K562 (cell line): Measurements from ENCODE around the gene HRH1. TPM values are rescaled to one million over a fixed set of nuclear protein-coding genes. Genes with fewer than 3 reads are reported as not detected.

Experiments used
- ATAC-seq: fragments of 200-7000 bp; cut with Tn5 transposase; 3 replicates; pipeline ENCODE4 v1.9.1; 2020; ENCODE audit warnings: moderate library complexity
- BruUV-seq: library from RNA; stranded (reverse); fragments of 400-500 nt; replicated peaks from 2 replicates; lab custom pipeline; 2021; lab: Mats Ljungman, UMichigan
- CTCF ChIA-PET: fragments of 300-600 bp; formaldehyde crosslinking; extraction: SDS; loops from one replicate; lab custom pipeline; 2021; ENCODE audit warnings: low intra/inter-chr PET ratio; lab: Yijun Ruan, JAX
- POLR2A ChIA-PET: fragments of 300-600, 350-650 bp; sonication (Branson Sonifier 250); formaldehyde crosslinking; extraction: SDS; loops from one replicate; lab custom pipeline; 2021; ENCODE audit warnings: antibody characterized with exemption, inconsistent platforms; lab: Yijun Ruan, JAX
- DNase-seq, 4 experiments: peaks; one replicate each; pipeline versions ENCODE4 v3.0.0 to v3.0.0-alpha.2; 2011 to 2018; ENCODE audit warnings: low spot score in 3 of 4, mixed read lengths in 3 of 4; ENCODE audit errors: extremely low read depth in 1 of 4
- FAIRE-seq: peaks from 2 replicates; lab custom pipeline; 2011; peaks lifted over from hg19 to GRCh38; lab: Jason Lieb, UNC
- H2AFZ ChIP-seq: 2 replicates; pipeline ENCODE4 v1.6.0; 2011; ENCODE audit warnings: low read depth, low read length, control low read depth, inconsistent platforms
- H3K27ac ChIP-seq: fragments of 200-600 bp; 3 replicates; pipeline ENCODE4 v1.8.0; 2011; ENCODE audit warnings: low read depth, mild to moderate bottlenecking, control low read depth, inconsistent platforms, low read length, moderate library complexity, mixed read lengths; ENCODE audit errors: extremely low read depth
- H3K27me3 ChIP-seq, 2 experiments: fragments of 300-600 bp in 1 of 2; 2 replicates in 1 of 2; 3 replicates in 1 of 2; pipeline versions ENCODE4 v1.6.0 to v1.8.0; 2011; ENCODE audit warnings: inconsistent platforms in 2 of 2, low read length in 2 of 2, mild to moderate bottlenecking in 1 of 2, mixed read lengths in 1 of 2, moderate library complexity in 1 of 2; ENCODE audit not compliant: control insufficient read depth in 2 of 2, insufficient read depth in 2 of 2
- H3K36me3 ChIP-seq: fragments of 300-600 bp; 3 replicates; pipeline ENCODE4 v1.8.0; 2011; ENCODE audit warnings: mild to moderate bottlenecking, low read length, inconsistent platforms; ENCODE audit not compliant: control insufficient read depth, insufficient read depth
- H3K4me1 ChIP-seq, 2 experiments: fragments of 200-600 bp in 1 of 2; replicated peaks in 1 of 2; 2 replicates in 1 of 2; 3 replicates in 1 of 2; pipeline versions ENCODE4 v1.5.1 to v1.8.0; 2011; ENCODE audit warnings: inconsistent platforms in 2 of 2, low read length in 2 of 2, mild to moderate bottlenecking in 1 of 2, mixed read lengths in 1 of 2, moderate library complexity in 1 of 2; ENCODE audit not compliant: control insufficient read depth in 2 of 2, insufficient read depth in 2 of 2
- H3K4me2 ChIP-seq: 2 replicates; pipeline ENCODE4 v1.6.1; 2011; ENCODE audit warnings: low read length, control low read depth, inconsistent platforms, mixed read lengths; ENCODE audit not compliant: insufficient read depth
- H3K4me3 ChIP-seq: fragments of 200-600 bp; sonication (generic), shearing (Covaris generic); 2 replicates; pipeline ENCODE4 v1.5.1; 2016; ENCODE audit warnings: control low read depth, inconsistent platforms
- H3K79me2 ChIP-seq: fragments of 200-600 bp; 3 replicates; pipeline ENCODE4 v1.8.0; 2011; ENCODE audit warnings: low read length, inconsistent platforms; ENCODE audit not compliant: control insufficient read depth, insufficient read depth
- H3K9ac ChIP-seq, 2 experiments: 2 replicates each; pipeline versions ENCODE4 v1.6.0 to v1.6.1; 2011; ENCODE audit warnings: low read depth in 2 of 2, low read length in 2 of 2, control low read depth in 1 of 2, inconsistent platforms in 1 of 2, mild to moderate bottlenecking in 1 of 2, mixed read lengths in 1 of 2; ENCODE audit not compliant: insufficient read depth in 1 of 2
- H3K9me1 ChIP-seq: one replicate; pipeline ENCODE4 v1.6.0; 2011; ENCODE audit warnings: inconsistent platforms, mild to moderate bottlenecking, low read length, moderate library complexity; ENCODE audit not compliant: control insufficient read depth, insufficient read depth
- H3K9me3 ChIP-seq: replicated peaks from 2 replicates; pipeline ENCODE4 v1.5.1; 2011; ENCODE audit warnings: low read depth, low read length, inconsistent platforms; ENCODE audit not compliant: control insufficient read depth, insufficient read depth
- H4K20me1 ChIP-seq: replicated peaks from 2 replicates; pipeline ENCODE4 v1.6.1; 2011; ENCODE audit warnings: low read length, inconsistent platforms, mixed read lengths; ENCODE audit not compliant: control insufficient read depth, insufficient read depth
- BACH1 ChIP-seq: fragments of 200-800 bp; sonication (Bioruptor generic); IDR thresholded peaks from 2 replicates; pipeline ENCODE4 v1.6.1; 2016; ENCODE audit warnings: missing genetic modification characterization, missing compliant biosample characterization
- E2F4 ChIP-seq: sonication (generic); formaldehyde crosslinking; IDR thresholded peaks from 2 replicates; pipeline ENCODE4 v1.8.0; 2022; ENCODE audit warnings: mild to moderate bottlenecking, low read depth, missing genetic modification reagents
- ESRRB ChIP-seq: fragments of 250-450 bp; sonication (Bioruptor Pico); IDR thresholded peaks from 2 replicates; pipeline ENCODE4 v1.5.0; 2020; ENCODE audit warnings: mild to moderate bottlenecking, moderate library complexity, borderline replicate concordance
- GATAD2B ChIP-seq: fragments of 450-650 bp; IDR thresholded peaks from 2 replicates; pipeline ENCODE4 v1.6.1; 2017; ENCODE audit warnings: mild to moderate bottlenecking, borderline replicate concordance
- HOXB6 ChIP-seq: fragments of 250-450 bp; sonication (Bioruptor Pico); IDR thresholded peaks from 2 replicates; pipeline ENCODE4 v1.5.1; 2022; ENCODE audit warnings: mild to moderate bottlenecking, borderline replicate concordance
- MAFK ChIP-seq: IDR thresholded peaks from 2 replicates; pipeline ENCODE4 v1.6.1; 2011; ENCODE audit warnings: low read length, improper control_type of control experiment
- MAX ChIP-seq: sonication (generic); formaldehyde crosslinking; IDR thresholded peaks from 2 replicates; pipeline ENCODE4 v1.9.0; 2022; ENCODE audit warnings: mild to moderate bottlenecking, missing genetic modification reagents
- NCOA4 ChIP-seq: fragments of 450-650 bp; IDR thresholded peaks from 2 replicates; pipeline ENCODE4 v1.6.1; 2018; ENCODE audit warnings: mild to moderate bottlenecking; ENCODE audit not compliant: partially characterized antibody
- POLR2B ChIP-seq: fragments of 450-650 bp; IDR thresholded peaks from 2 replicates; pipeline ENCODE4 v1.6.1; 2018; ENCODE audit warnings: low read depth; ENCODE audit not compliant: partially characterized antibody
- POLR3A ChIP-seq: IDR thresholded peaks from 2 replicates; pipeline ENCODE4 v1.6.1; 2011; ENCODE audit warnings: borderline replicate concordance, mild to moderate bottlenecking, moderate library complexity; ENCODE audit not compliant: insufficient read length, insufficient read depth; ENCODE audit errors: extremely low read depth
- SMC3 ChIP-seq: conservative IDR thresholded peaks from 2 replicates; pipeline ENCODE4 v1.6.1; 2011; ENCODE audit warnings: low read depth, low read length, improper control_type of control experiment; ENCODE audit not compliant: insufficient read depth
- SREBF2 ChIP-seq: sonication (generic); formaldehyde crosslinking; IDR thresholded peaks from 2 replicates; pipeline ENCODE4 v1.4.0; 2020; ENCODE audit warnings: mild to moderate bottlenecking, missing genetic modification reagents
- TCF7 ChIP-seq: sonication (generic); IDR thresholded peaks from 2 replicates; pipeline ENCODE4 v1.6.1; 2016; ENCODE audit warnings: antibody characterized with exemption, borderline replicate concordance
- THRAP3 ChIP-seq: fragments of 450-650 bp; IDR thresholded peaks from 2 replicates; pipeline ENCODE4 v1.6.1; 2016; ENCODE audit warnings: mild to moderate bottlenecking, inconsistent platforms, borderline replicate concordance
- UBTF ChIP-seq, 2 experiments: IDR thresholded peaks; 2 replicates each; pipeline ENCODE4 v1.6.1; 2012; ENCODE audit warnings: improper control_type of control experiment in 2 of 2, low read depth in 2 of 2, low read length in 2 of 2, borderline replicate concordance in 1 of 2
- ZFP36 ChIP-seq: fragments of 150-350 bp; IDR thresholded peaks from 2 replicates; pipeline ENCODE4 v1.6.1; 2018; ENCODE audit warnings: low read length, low read depth; ENCODE audit not compliant: partially characterized antibody
- ZNF143 ChIP-seq: sonication (generic); formaldehyde crosslinking; IDR thresholded peaks from 2 replicates; pipeline ENCODE4 v1.9.0; 2022; ENCODE audit warnings: mild to moderate bottlenecking, missing genetic modification reagents
- ZNF444 ChIP-seq: fragments of 250-450 bp; sonication (Bioruptor Pico); IDR thresholded peaks from 2 replicates; pipeline ENCODE4 v1.4.0; 2020; ENCODE audit warnings: mild to moderate bottlenecking, moderate library complexity
- ZNF696 ChIP-seq: fragments of 250-450 bp; sonication (Bioruptor Pico); conservative IDR thresholded peaks from 2 replicates; pipeline ENCODE4 v1.4.0; 2020; ENCODE audit warnings: mild to moderate bottlenecking, moderate library complexity
- WGBS: fragments of 100-300 bp; shearing (Covaris generic); methylation state at CpG from one replicate; pipeline ENCODE4 v1.1.6; 2016; ENCODE audit warnings: low coverage, mixed read lengths; ENCODE audit not compliant: insufficient coverage; ENCODE audit errors: missing lambda C conversion rate; 5-methylcytosine and 5-hydroxymethylcytosine counted together
- in situ Hi-C: fragments of 300-500 bp; cut with MboI; formaldehyde crosslinking; loops from 4 replicates; pipeline ENCODE4 v1.15.0; 2018; ENCODE audit warnings: inconsistent platforms, mixed read lengths
- intact Hi-C: fragments of 100-400 bp; cut with micrococcal nuclease; formaldehyde crosslinking; loops from 2 replicates; pipeline ENCODE4 v1.14.2; 2022
- polyA plus RNA-seq, 8 experiments: library from polyadenylated mRNA; depleted of rRNA in 4 of 8; stranded (reverse) in 5 of 8; unstranded in 3 of 8; fragments of >200 nt; fragmentation: Nextera tagmentation in 2 of 8; fragmentation: Illumina TruSeq in 1 of 8; extraction: Ambion mirVana in 2 of 8; extraction: Trizol in 1 of 8; gene quantifications; 2 replicates each; pipeline versions ENCODE4 v1.2.1 to v1.2.3, GENCODE V29; 2011 to 2014; ENCODE audit warnings: inconsistent platforms in 1 of 8, missing spikeins in 1 of 8
- total RNA-seq, 7 experiments: library from RNA; depleted of rRNA in 6 of 7; stranded (reverse); fragments of >200 nt in 6 of 7; fragmentation: Illumina TruSeq in 2 of 7; extraction: Trizol in 2 of 7; gene quantifications; 2 replicates each; pipeline versions ENCODE4 v1.2.1 to v1.2.3, GENCODE V29; 2011 to 2021; ENCODE audit warnings: low replicate concordance in 1 of 7

The HRH1 gene
- total and polyA plus RNA-seq, 9 of the 15 experiments (the other 6 are each of a cell fraction or from before 2014, with no cell fraction given): 0.03 to 0.15 (median 0.06) TPM; not detected in 1

- Histone ChIP-seq H3K9ac (no peak overlapping the region), H2AFZ (no peak overlapping the region), H4K20me1 (no peaks in the 10 kb centered on the region), H3K4me1 (peaks cover 0 to 6% of the 10 kb centered on the region in 2 experiments; a peak in 2 of 5 replicates), H3K27ac (no peak overlapping the region), H3K36me3 (no peaks in the 10 kb centered on the region), H3K9me3 (no peaks in the 10 kb centered on the region), H3K9me1 (no peaks in the 10 kb centered on the region), H3K79me2 (no peaks in the 10 kb centered on the region), H3K4me3 (no peak overlapping the region), H3K27me3 (peaks cover 17 to 21% of the 10 kb centered on the region in 2 experiments), H3K4me2 (no peak overlapping the region)
- ChIA-PET CTCF (no interaction called here), POLR2A (interaction anchor here (1.1 to 1.9 kb wide), 3 partner anchors 12 to 16 kb away, joined by 4 to 6 read pairs (median 4); no protein-coding TSS in a partner anchor)
- BruUV-seq: no TSS peak
- intact Hi-C loops (loop anchor here (1.0 kb wide), 1 partner anchor 75 kb away; no protein-coding TSS in a partner anchor), in situ Hi-C loops (no loop called here)
- DNase-seq (no peak), FAIRE-seq (no peak), ATAC-seq (peak; percentile 66)
- 8% methylated on average over 3 of the region's 3 CpGs for WGBS
- no peak for TF ChIP-seq ESRRB (CRISPR knock-in tag)
- TF ChIP-seq POLR3A: no peak
- no peak for TF ChIP-seq POLR2B
- no peak for TF ChIP-seq TCF7
- TF ChIP-seq ZNF444 (CRISPR knock-in tag): no peak
- no peak for TF ChIP-seq BACH1
- no peak for TF ChIP-seq UBTF (IDR thresholded peaks at IDR 0.05; ENCODE audit: borderline replicate concordance in 1 of 2, low read depth in 2 of 2, low read length in 2 of 2)
- no peak for TF ChIP-seq GATAD2B
- TF ChIP-seq MAX (CRISPR knock-in tag): no peak
- TF ChIP-seq ZNF143: no peak
- TF ChIP-seq ZFP36: no peak
- no peak for TF ChIP-seq HOXB6 (CRISPR knock-in tag)
- no peak for TF ChIP-seq MAFK
- no peak for TF ChIP-seq ZNF696 (CRISPR knock-in tag)
- TF ChIP-seq SMC3: 0 out of 2 replicates have a peak, but pooled peaks have one; percentile 13
- no peak for TF ChIP-seq E2F4
- TF ChIP-seq THRAP3: no peak
- TF ChIP-seq SREBF2: no peak
- no peak for TF ChIP-seq NCOA4
These were observed 106.2 kb downstream of the HRH1 start for GRCh38 chr3:11260460-11260859.
